Measurements from ENCODE around the gene PPA1.

GRCh38 chr10:70169011-70169410 lies 64.2 kb downstream of the PPA1 start:
- no peak for TF ChIP-seq CTCF (optimal IDR thresholded peaks at IDR 0.05 in 1 of 3, IDR thresholded peaks at IDR 0.05 in 1 of 3, conservative IDR thresholded peaks at IDR 0.05 in 1 of 3; ENCODE audit: extremely low read depth in 1 of 3, insufficient read depth in 2 of 3, low read length in 3 of 3)
- TF ChIP-seq EZH2 (IDR thresholded peaks at IDR 0.05; ENCODE audit: low read length), result no peak

Data from keratinocyte (primary cell).